Natural killer cell treated with Interleukin-12 subunit alpha and Interleukin-12 subunit beta and Interleukin-15 and Interleukin-18, amount 100 ng/mL, for 72 hours (primary cell): ENCODE measurements around the gene HGF. TPM values are rescaled to one million over a fixed set of nuclear protein-coding genes. Genes with fewer than 3 reads are reported as not detected.
"Not testable (repeated sequence)": the region's sequence is repeated elsewhere in the genome, so short reads cannot be mapped to it uniquely, and the experiment has no call there.

Experiments used
- ATAC-seq, 2 donors: fragments of 150-1000 bp; cut with Tn5 transposase in 1 of 2; sonication (Bioruptor Pico), chemical (Tn5 transposase) in 1 of 2; 2 replicates each; pipeline ENCODE4 v1.10.0; 2021
- DNase-seq: peaks from one replicate; pipeline ENCODE4 v3.0.0; 2022; ENCODE audit warnings: low spot score
- H3K27ac Mint-ChIP-seq, 2 donors: 1 replicate in 1 of 2; 2 replicates in 1 of 2; pipeline ENCODE4 v1.8.0; 2022; ENCODE audit warnings: mixed read lengths in 2 of 2, mild to moderate bottlenecking in 1 of 2, moderate library complexity in 1 of 2
- H3K27me3 Mint-ChIP-seq, 2 donors: 1 replicate in 1 of 2; 2 replicates in 1 of 2; pipeline ENCODE4 v1.8.0; 2022; ENCODE audit warnings: mixed read lengths in 2 of 2
- H3K36me3 Mint-ChIP-seq: one replicate; pipeline ENCODE4 v1.8.0; 2022; ENCODE audit warnings: mixed read lengths
- H3K4me1 Mint-ChIP-seq, 2 donors: 1 replicate in 1 of 2; 2 replicates in 1 of 2; pipeline ENCODE4 v1.8.0; 2022; ENCODE audit warnings: low read depth in 2 of 2, mixed read lengths in 2 of 2, mild to moderate bottlenecking in 1 of 2
- H3K4me3 Mint-ChIP-seq: one replicate; pipeline ENCODE4 v1.8.0; 2022; ENCODE audit warnings: mixed read lengths
- H3K9me3 Mint-ChIP-seq: 2 replicates; pipeline ENCODE4 v1.8.0; 2022; ENCODE audit warnings: mixed read lengths
- total RNA-seq, 2 donors: library from RNA; stranded (reverse); gene quantifications; one replicate each; pipeline ENCODE4 v1.2.3, GENCODE V29; 2022

Gene HGF
- total RNA-seq: under 1 TPM in 1 of 2 donors, not detected in 1; 0.53 TPM

- Mint-ChIP-seq H3K4me1 (peaks cover 0 to 6% of the 10 kb centered on the region in 2 donors), H3K36me3 (no peaks in the 10 kb centered on the region), H3K4me3 (peak within 1 kb of the TSS; percentile 76), H3K9me3 (peaks cover 11% of the 10 kb centered on the region), H3K27ac (peak within 1 kb of the TSS in 1 of 2 donors; percentile 40), H3K27me3 (no peaks in the 10 kb centered on the region)
- DNase-seq (no peak), ATAC-seq (no peak)
These were observed at the start of gene HGF for GRCh38 chr7:81769891-81770727. TSS of gene HGF (minus strand) at chr7:81770047. CDS start at chr7:81769971, 76 bp downstream.

GRCh38 chr7:81816312-81816711 is 46.5 kb upstream of the HGF start:
- ATAC-seq (no peak), DNase-seq (no peak)
- Mint-ChIP-seq H3K27ac (no peak overlapping the region), H3K4me1 (no peaks in the 10 kb centered on the region), H3K27me3 (no peaks in the 10 kb centered on the region), H3K9me3 (peaks cover 5% of the 10 kb centered on the region), H3K36me3 (no peaks in the 10 kb centered on the region), H3K4me3 (no peak overlapping the region)

- DNase-seq, H3K27me3 Mint-ChIP-seq, H3K9me3 Mint-ChIP-seq, H3K27ac Mint-ChIP-seq, H3K4me1 Mint-ChIP-seq, ATAC-seq, H3K4me3 Mint-ChIP-seq, H3K36me3 Mint-ChIP-seq: not testable (repeated sequence)
These were observed 43.1 kb upstream of the HGF start for GRCh38 chr7:81812866-81813476.

- Mint-ChIP-seq H3K27me3 (no peaks in the 10 kb centered on the region), H3K4me1 (no peaks in the 10 kb centered on the region), H3K9me3 (peaks cover 8% of the 10 kb centered on the region), H3K36me3 (no peaks in the 10 kb centered on the region), H3K27ac (no peak overlapping the region), H3K4me3 (no peak overlapping the region)
- ATAC-seq: no peak
- no peak for DNase-seq
These were observed 42.4 kb upstream of the HGF start for GRCh38 chr7:81811956-81812865.

GRCh38 chr7:81810476-81811155 is 40.8 kb upstream of the HGF start:
- no peak for DNase-seq
- ATAC-seq: no peak
- Mint-ChIP-seq H3K36me3 (no peaks in the 10 kb centered on the region), H3K9me3 (peaks cover 9% of the 10 kb centered on the region), H3K4me1 (no peaks in the 10 kb centered on the region), H3K27ac (no peak overlapping the region), H3K27me3 (no peaks in the 10 kb centered on the region), H3K4me3 (no peak overlapping the region)

GRCh38 chr7:81808310-81808709 is 38.5 kb upstream of the HGF start:
- peaks cover 16% of the 10 kb centered on the region for H3K9me3 Mint-ChIP-seq
- DNase-seq, H3K4me3 Mint-ChIP-seq, ATAC-seq, H3K4me1 Mint-ChIP-seq, H3K27ac Mint-ChIP-seq, H3K36me3 Mint-ChIP-seq, H3K27me3 Mint-ChIP-seq: not testable (repeated sequence)

GRCh38 chr7:81803267-81803666 is 33.4 kb upstream of the HGF start:
- Mint-ChIP-seq H3K27ac (no peak overlapping the region), H3K36me3 (peaks cover 6% of the 10 kb centered on the region), H3K27me3 (no peaks in the 10 kb centered on the region), H3K4me1 (no peaks in the 10 kb centered on the region), H3K9me3 (peaks cover 18% of the 10 kb centered on the region), H3K4me3 (no peak overlapping the region)
- ATAC-seq: no peak
- no peak for DNase-seq

- Mint-ChIP-seq H3K4me1 (no peaks in the 10 kb centered on the region), H3K36me3 (peaks cover 6% of the 10 kb centered on the region), H3K4me3 (no peak overlapping the region), H3K9me3 (peaks cover 18% of the 10 kb centered on the region), H3K27ac (no peak overlapping the region), H3K27me3 (no peaks in the 10 kb centered on the region)
- DNase-seq: no peak
- ATAC-seq: no peak
These were observed 32.4 kb upstream of the HGF start for GRCh38 chr7:81802251-81802650.

- Mint-ChIP-seq H3K27me3 (no peaks in the 10 kb centered on the region), H3K9me3 (peaks cover 18% of the 10 kb centered on the region), H3K36me3 (peaks cover 6% of the 10 kb centered on the region), H3K27ac (no peak overlapping the region), H3K4me3 (no peak overlapping the region), H3K4me1 (no peaks in the 10 kb centered on the region)
- no peak for ATAC-seq
- DNase-seq: no peak
These were observed 31.7 kb upstream of the HGF start for GRCh38 chr7:81801532-81801931.

- peaks cover 9% of the 10 kb centered on the region for H3K9me3 Mint-ChIP-seq
- ATAC-seq: no peak
- H3K4me3 Mint-ChIP-seq: no peak overlapping the region
- no peaks in the 10 kb centered on the region for H3K27me3 Mint-ChIP-seq
- DNase-seq: no peak
- H3K36me3 Mint-ChIP-seq: peaks cover 4% of the 10 kb centered on the region
- no peak overlapping the region for H3K27ac Mint-ChIP-seq
- no peaks in the 10 kb centered on the region for H3K4me1 Mint-ChIP-seq
These were observed 22.0 kb upstream of the HGF start for GRCh38 chr7:81791568-81792518.

- H3K4me3 Mint-ChIP-seq: no peak overlapping the region
- no peak for ATAC-seq
- no peak for DNase-seq
- H3K4me1 Mint-ChIP-seq: no peaks in the 10 kb centered on the region
- no peaks in the 10 kb centered on the region for H3K27me3 Mint-ChIP-seq
- H3K36me3 Mint-ChIP-seq: peaks cover 4% of the 10 kb centered on the region
- H3K9me3 Mint-ChIP-seq: peaks cover 9% of the 10 kb centered on the region
- peak overlapping the region in 1 of 2 donors; percentile 4 for H3K27ac Mint-ChIP-seq
These were observed 20.8 kb upstream of the HGF start for GRCh38 chr7:81790686-81791085.

GRCh38 chr7:81790120-81790500 is 20.3 kb upstream of the HGF start:
- Mint-ChIP-seq H3K9me3 (peaks cover 9% of the 10 kb centered on the region), H3K36me3 (peaks cover 4% of the 10 kb centered on the region), H3K27me3 (no peaks in the 10 kb centered on the region), H3K4me1 (no peaks in the 10 kb centered on the region), H3K4me3 (no peak overlapping the region), H3K27ac (peak overlapping the region in 1 of 2 donors; percentile 50)
- DNase-seq: no peak
- no peak for ATAC-seq
